GM21717 (cell line): ENCODE data around the gene DAAM1.
A peak's percentile ranks its signal among the peaks of the same experiment; 100 is the strongest.

Experiments used
- ATAC-seq: cut with Tn5 transposase; IDR thresholded peaks from one replicate; pipeline ENCODE4 v1.9.1; 2021; ENCODE audit warnings: mild to moderate bottlenecking, moderate library complexity; ENCODE audit not compliant: unreplicated experiment

DAAM1 gene

DNA sequence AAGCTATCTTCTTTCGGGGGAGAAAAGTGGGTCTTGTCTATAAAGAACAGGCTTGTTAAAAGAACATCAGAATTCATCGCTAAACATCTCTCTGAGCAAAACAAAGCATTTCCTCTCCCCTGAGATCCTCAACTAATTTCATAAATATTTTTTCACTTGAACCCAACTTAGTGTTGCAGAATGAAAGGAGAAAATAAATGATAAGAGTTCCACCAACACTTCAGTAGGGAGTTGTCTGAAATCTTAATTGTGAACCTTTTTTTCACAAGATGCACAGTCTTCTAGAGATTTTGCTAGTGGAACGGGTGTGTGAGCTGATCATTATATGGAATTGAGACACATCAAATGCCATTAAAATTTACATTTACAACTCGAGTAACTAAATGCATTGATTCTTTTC lies 1.3 kb upstream of the DAAM1 start:
- no peak for ATAC-seq

- ATAC-seq, result peak; percentile 15
Measured at GRCh38 chr14:59187802-59188460, 536 bp upstream of the DAAM1 start.

DNA sequence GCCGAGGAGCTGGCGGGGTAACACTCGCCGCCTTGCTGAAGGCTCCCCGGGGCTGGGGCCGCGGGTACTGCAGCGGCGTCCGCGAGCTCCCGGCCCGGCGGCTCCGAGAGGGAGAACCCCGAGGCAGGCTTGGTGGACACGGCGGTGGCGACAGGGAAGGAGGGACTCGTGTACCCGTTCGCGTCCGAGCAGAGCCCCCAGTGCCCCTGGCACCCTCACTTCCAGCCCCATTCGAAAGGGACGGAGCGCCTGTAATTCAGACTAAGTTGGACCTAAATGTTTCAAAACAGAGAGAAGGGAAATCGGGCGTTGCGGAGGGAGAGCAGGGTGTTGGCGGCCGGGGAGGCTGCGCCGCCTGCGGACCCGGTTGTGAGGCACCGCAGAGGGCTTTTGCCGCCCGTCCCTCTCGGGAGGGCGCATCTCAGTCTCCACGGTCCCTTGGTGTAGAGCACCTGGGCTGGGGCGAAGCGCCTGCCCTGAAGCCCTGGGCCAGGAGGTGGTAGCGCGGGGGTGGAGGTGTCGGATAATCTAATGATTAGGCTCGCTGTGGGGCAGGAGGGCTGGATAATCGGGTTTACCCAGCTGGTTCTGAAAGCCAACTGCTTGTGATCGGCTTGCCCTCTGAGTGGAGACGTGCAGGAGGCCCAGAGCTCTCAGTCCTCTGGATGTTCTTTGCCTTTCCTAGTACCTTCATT lies 771 bp downstream of the DAAM1 start:
- peak; percentile 17 for ATAC-seq

GRCh38 chr14:59189786-59190368 lies 1.4 kb downstream of the DAAM1 start:
- peak; percentile 54 for ATAC-seq

GRCh38 chr14:59190372-59190771 lies 1.9 kb downstream of the DAAM1 start:
- no peak for ATAC-seq

DNA sequence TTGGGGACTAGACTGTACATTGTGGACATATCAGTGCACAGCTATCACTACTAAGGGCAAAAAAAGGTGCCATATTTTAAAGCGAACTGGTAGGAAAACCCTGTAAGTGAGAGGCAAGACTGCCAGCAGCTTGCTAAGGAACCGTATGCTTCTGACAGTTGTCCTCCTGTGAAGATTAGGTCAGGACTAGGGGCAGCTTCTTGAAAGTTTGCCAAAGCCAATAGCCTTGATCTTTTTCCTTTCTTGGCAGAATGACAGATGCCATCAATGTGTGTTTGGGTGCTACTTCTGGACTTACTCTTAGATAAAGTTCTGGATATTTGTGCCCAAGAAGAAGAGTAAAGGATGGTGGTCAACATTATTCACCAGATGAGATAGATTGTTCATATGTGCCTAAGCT lies 7.4 kb downstream of the DAAM1 start:
- no peak for ATAC-seq

DNA sequence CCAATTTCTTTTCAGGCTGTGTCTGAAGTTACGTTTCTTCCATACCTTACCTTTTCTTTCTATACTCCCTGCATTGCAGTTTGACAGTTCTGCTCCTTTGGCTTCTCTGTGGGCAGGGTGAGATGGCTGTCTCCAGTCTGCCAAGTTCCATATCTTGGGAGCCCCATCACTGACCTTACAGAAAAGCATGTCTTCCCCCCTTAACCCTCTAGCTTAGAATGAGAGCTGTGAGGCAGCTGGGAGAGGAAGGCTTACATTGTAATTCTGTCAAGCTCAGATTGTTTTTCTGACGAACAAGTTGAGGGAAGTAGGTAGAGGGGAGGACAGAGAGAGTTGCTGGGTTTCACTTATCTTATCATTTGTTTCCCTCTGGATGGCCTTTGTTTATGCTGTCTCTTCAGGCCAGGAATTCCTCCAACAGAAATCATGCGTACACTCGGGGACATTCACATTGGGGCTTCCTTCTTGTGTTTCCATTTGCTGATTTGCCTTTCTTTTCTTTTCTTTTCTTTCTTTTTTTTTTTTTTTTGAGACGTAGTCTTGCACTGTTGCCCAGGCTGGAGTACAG lies 9.3 kb downstream of the DAAM1 start:
- no peak for ATAC-seq

DNA sequence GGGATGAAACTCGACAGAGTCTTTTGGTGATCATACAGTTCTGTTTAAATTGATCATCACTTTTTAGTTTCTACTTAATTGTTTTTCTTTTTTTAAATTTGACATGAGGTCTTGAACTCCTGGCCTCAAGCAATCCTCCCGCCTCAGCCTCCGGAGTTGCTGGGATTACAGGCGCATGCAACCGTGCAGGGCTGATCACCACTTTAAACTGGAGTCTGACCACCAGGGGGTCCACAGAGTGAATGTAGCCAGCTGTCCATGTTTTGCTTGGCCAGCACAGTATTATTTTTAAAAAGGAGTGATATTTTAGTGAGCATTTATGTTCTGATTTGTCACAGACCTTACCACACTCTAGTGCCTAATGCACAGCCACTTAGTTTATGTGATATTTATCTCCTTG lies 10.7 kb downstream of the DAAM1 start:
- no peak for ATAC-seq

GRCh38 chr14:59199614-59200013 lies 11.1 kb downstream of the DAAM1 start:
- ATAC-seq, result no peak

DNA sequence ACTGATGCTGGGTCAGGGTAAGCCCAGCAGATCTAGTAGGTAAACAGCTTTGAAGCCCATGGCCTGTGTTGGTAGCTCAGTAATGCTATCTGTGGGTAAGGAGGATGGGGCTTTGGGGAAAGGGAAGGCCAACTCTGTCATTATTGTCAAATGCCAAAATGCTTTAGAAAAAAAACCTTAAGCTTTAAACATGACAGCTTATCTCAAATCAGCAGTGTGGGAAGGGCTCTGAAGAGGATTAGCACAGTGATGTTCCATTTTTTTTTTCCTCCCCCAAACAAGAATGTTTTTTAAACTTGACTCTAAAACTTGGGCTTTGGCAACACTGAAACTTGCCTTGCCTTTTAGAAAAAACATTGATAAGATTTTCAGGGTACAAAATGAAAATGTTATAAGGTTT lies 11.7 kb downstream of the DAAM1 start:
- no peak for ATAC-seq

DNA sequence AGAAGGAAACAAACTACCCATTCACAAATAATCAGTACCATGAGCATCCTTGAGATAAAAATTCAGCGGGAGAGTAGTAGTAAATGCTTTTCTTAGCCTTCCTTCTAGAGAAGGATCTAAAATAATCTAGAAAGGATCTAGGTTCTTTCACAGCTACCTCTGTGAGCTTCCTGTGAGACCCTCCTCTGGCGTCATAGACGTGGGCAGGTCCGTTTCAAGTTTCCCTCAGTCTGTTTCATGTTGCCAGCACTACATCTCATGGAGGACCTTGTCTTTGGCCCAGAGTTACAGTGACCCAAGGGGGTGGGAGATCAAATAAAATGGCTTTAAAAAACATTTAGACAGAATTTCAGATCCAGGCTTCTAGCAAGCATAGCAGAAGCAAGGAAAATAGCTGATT lies 13.6 kb downstream of the DAAM1 start:
- no peak for ATAC-seq

DNA sequence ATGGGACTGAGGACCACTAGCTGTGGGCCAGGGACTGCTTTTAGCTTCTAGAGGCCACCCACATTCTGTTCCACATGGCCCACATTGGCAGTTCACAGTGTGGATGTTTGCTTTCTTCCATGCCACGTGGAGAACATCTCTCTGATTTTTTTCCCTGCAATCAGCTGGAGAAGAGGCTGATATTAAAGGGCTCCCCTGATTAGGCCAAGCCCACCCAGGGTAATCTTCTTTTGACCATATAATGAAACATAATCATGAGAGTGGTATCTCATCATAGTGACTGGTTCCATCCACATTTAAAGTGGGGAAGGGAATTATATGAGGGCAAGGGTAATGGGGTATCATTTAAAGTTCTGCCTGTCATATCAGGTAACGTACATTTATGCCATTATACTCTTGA lies 15.8 kb downstream of the DAAM1 start:
- no peak for ATAC-seq

GRCh38 chr14:59206892-59207291 lies 18.4 kb downstream of the DAAM1 start:
- ATAC-seq, result no peak

DNA sequence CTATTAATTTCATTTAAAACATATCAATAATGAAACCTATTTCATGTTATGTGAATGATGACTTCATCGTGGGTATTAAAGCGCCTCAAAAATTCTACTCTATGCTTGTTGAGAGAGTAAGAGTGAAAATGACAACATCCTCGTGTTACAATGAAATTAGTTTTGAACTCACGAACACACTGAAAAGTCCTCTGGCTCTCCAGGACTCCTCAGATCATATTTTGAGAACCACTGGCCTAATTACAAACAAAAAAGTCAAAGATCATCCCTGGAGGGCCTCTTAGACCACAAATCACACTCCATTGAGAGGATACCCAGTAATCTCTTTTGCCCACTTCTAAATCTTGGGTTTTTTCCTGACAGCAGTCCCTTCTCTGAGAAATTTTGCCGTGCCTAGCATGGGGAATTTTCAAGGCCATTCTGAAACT lies 19.1 kb downstream of the DAAM1 start:
- ATAC-seq, result no peak

DNA sequence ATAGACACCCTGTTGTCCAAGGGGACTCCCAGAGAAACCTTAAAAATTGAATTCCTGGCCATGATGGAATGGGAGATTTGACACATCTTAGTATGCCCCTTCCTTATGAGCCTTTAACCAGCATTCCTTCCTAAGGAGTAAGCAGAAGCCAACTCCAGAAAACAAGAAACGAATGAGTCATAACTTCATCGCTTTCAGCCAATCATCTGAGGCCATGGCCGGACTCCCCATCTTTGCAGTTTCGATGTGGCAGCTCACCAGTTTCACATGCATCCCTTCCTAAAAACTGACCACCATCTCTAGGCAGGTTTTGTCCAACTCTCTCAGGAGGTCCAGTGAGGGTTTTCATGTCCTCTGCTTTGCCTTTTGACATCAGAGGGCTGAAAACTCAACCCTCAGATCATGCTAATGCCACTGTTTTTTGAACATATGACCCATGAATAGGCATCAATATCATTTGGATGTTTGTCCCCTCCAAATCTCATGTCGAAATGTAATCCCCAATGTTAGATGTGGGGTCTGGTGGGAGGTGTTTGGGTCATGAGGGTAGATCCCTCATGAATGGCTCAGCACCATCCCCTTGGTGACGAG lies 19.9 kb downstream of the DAAM1 start:
- ATAC-seq, result no peak

DNA sequence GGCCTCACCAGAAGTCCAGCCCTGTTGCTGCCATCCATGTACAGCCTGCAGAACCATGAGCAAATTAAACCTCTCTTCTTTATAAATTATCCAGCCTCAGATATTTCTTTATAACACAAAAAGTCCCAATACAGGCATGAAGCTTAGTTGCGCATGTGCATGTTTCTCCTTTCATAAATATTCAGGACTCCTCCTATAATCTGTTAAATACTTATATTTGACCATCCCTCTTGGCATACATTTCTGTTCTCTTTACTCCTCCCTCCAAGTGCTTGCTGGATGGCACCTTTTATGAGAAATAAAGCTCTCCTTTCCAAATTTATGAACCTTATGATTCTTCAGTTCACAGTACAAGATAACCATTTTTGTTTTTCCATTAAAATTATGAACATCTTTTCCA lies 20.5 kb downstream of the DAAM1 start:
- no peak for ATAC-seq

DNA sequence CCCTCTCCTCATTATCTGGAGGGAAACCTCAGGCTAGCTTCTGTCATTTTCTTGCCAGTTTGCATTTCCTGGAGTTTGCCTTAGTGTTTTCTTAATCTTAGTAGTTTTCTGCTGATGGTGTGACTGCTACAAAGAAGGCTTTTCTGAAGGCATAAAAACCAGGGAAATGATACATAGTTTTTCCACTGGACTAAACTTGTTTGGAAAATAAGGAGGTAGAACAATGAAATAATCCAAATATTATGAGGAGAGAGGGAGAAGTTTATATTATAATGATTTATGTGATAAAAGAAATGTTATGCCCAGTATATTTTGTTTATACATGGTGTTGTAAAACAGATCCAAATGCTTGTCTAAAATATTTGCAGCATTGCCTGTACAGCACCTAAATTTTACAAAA lies 22.2 kb downstream of the DAAM1 start:
- ATAC-seq, result no peak

DNA sequence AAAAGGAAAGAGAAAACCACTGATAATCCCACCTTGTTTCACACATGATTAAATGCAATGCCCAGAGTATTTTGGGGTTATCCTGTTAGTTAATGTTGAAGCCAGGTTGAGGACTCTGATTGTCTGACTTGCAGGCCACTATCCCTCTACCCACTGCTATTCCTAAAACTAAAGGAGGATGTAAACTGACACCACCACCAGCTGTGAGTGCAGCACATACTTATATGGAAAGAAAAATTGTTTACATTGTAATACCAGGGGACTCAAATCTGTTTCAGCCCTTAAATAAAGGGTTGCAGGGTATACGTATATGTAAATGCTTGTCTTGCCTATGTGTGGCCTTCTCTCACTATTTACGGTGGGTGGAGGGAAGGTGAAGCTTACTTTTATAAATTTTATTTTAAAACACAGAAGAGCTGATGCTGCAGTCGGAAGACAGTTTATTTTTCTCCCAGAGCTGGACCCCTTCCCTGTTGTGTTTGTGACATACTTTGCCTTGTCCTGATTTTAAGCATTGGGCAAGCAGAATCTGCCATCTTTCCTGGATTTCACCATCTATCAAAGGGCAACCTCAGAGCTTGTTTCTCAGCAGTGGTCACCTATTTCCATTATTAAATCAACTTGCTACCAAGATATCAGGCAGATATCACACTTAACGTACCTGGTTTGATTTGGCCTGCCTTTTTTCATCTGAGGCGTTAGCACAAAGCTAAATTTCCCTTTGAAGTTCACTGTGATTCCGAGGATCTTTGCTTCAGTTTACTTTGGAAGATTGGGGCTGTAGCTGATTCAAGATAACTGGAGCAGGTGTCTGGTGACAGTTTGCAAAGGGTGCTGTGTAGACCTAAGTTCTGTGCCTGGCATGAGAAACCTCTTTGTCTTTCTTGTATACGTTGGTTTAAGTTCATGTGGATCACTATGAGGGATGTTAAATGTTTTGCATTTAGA lies 25.2 kb downstream of the DAAM1 start:
- ATAC-seq, result no peak

- ATAC-seq, result peak; percentile 78
Measured at GRCh38 chr14:59214702-59215302, 26.3 kb downstream of the DAAM1 start.

DNA sequence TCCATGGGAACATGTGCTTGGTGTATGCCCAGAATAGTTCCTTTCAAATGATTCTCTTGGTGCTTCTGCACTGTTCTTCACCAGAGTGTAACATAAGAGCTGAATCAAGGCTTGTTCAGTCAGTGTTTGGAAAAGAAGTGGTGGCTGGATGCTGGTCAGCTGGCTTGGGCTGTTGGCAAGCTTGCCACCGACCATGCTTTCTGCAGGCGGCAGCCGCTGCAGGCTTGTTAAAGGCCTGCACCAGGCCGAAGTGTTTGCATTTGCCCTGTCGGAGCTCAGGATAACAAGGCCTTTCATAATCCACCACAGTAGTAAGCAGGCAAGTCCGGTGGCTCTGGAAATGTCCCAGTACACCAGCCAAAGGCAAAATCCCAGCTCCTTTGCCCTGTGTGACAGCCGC lies 26.9 kb downstream of the DAAM1 start:
- ATAC-seq, result peak; percentile 14
